Progenitor cell of endocrine pancreas (in vitro differentiated cells): ENCODE data around the gene PNKD. TPM values are rescaled to one million over a fixed set of nuclear protein-coding genes. Genes with fewer than 3 reads are reported as not detected.

Experiments
- DNase-seq: peaks from one replicate; pipeline ENCODE4 v3.0.0; 2021; ENCODE audit warnings: low spot score; ENCODE audit not compliant: unreplicated experiment
- H3K27ac Mint-ChIP-seq: 2 replicates; pipeline ENCODE4 v1.8.0; 2021; ENCODE audit warnings: mild to moderate bottlenecking, moderate library complexity, mixed read lengths
- H3K27me3 Mint-ChIP-seq: 2 replicates; pipeline ENCODE4 v1.8.0; 2021; ENCODE audit warnings: mixed read lengths
- H3K36me3 Mint-ChIP-seq: 2 replicates; pipeline ENCODE4 v1.8.0; 2022; ENCODE audit warnings: mixed read lengths; ENCODE audit not compliant: insufficient read depth
- H3K4me1 Mint-ChIP-seq: 2 replicates; pipeline ENCODE4 v1.8.0; 2021; ENCODE audit warnings: low read depth, mixed read lengths
- H3K4me3 Mint-ChIP-seq: 2 replicates; pipeline ENCODE4 v1.8.0; 2021; ENCODE audit warnings: low read depth, mild to moderate bottlenecking, moderate library complexity, mixed read lengths
- H3K9me3 Mint-ChIP-seq: 2 replicates; pipeline ENCODE4 v1.8.0; 2021; ENCODE audit warnings: low read depth, mixed read lengths
- total RNA-seq: library from RNA; stranded (reverse); gene quantifications from 2 replicates; pipeline ENCODE4 v1.2.1, GENCODE V29; 2021
- TF ChIP-seq, protein P1 (sequence below): fragments of 200-600 bp; sonication (generic); IDR thresholded peaks from one replicate; pipeline ENCODE4 v1.5.0; 2021; ENCODE audit warnings: antibody characterized with exemption, mild to moderate bottlenecking; ENCODE audit not compliant: unreplicated experiment

The PNKD gene
- total RNA-seq, 1 donor from 2014 or later, result 54.3 TPM

DNA sequence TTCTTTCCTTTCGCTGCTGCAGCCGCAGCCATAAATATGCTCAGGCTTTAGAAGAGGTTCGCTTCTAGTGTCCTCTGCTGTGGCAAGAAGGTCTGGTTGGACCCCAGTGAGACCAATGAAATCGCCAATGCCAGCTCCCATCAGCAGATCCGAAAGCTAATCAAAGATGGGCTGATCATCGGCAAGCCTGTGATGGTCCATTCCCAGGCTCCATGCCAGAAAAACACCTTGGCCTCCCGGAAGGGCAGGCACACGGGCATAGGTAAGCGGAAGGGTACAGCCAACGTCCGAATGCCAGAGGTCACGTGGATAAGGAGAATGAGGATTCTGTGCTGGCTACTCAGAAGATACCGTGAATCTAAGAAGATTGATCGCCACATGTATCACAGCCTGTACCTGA lies 83.7 kb downstream of the PNKD start:
- Mint-ChIP-seq H3K36me3 (peaks cover 9% of the 10 kb centered on the region), H3K9me3 (peaks cover 16% of the 10 kb centered on the region), H3K4me1 (peaks cover 15% of the 10 kb centered on the region), H3K27me3 (no peaks in the 10 kb centered on the region), H3K27ac (no peak overlapping the region), H3K4me3 (no peak overlapping the region)
- TF ChIP-seq, protein P1, sequence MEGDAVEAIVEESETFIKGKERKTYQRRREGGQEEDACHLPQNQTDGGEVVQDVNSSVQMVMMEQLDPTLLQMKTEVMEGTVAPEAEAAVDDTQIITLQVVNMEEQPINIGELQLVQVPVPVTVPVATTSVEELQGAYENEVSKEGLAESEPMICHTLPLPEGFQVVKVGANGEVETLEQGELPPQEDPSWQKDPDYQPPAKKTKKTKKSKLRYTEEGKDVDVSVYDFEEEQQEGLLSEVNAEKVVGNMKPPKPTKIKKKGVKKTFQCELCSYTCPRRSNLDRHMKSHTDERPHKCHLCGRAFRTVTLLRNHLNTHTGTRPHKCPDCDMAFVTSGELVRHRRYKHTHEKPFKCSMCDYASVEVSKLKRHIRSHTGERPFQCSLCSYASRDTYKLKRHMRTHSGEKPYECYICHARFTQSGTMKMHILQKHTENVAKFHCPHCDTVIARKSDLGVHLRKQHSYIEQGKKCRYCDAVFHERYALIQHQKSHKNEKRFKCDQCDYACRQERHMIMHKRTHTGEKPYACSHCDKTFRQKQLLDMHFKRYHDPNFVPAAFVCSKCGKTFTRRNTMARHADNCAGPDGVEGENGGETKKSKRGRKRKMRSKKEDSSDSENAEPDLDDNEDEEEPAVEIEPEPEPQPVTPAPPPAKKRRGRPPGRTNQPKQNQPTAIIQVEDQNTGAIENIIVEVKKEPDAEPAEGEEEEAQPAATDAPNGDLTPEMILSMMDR, result no peak
- DNase-seq, result no peak

DNA sequence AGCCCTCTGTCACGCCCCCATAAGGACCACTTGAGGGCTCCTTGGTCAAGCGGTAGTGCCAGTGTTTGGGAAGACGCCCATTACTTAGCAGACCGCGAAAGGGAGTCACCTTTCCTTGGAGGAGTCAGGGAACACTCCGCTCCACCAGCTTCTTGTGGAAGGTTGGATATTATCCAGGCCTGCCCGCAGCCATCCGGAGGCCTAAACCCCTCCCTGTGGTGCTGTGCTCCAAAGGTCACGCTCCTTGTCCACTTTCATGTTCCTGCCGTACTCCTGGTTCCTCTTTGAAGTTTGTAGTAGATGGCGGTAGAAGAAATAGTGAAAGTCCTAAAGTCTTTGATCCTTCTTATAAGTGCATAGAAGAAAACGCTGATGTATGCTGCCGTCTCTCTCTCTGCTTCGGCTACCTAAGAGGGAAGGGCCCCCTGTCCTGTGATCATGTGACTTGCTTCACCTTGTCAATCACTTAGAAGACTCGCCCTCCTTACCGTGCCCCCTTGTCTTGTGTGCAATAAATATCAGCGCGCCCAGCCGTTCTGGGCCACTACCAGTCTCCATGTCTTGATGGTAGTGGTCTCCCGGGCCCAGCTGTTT lies 84.6 kb downstream of the PNKD start:
- Mint-ChIP-seq H3K36me3 (peaks cover 6% of the 10 kb centered on the region), H3K27me3 (no peaks in the 10 kb centered on the region), H3K4me3 (no peak overlapping the region), H3K4me1 (peaks cover 15% of the 10 kb centered on the region), H3K27ac (peak overlapping the region; percentile 41), H3K9me3 (peaks cover 12% of the 10 kb centered on the region)
- TF ChIP-seq, protein P1, result no peak
- DNase-seq, result no peak

DNA sequence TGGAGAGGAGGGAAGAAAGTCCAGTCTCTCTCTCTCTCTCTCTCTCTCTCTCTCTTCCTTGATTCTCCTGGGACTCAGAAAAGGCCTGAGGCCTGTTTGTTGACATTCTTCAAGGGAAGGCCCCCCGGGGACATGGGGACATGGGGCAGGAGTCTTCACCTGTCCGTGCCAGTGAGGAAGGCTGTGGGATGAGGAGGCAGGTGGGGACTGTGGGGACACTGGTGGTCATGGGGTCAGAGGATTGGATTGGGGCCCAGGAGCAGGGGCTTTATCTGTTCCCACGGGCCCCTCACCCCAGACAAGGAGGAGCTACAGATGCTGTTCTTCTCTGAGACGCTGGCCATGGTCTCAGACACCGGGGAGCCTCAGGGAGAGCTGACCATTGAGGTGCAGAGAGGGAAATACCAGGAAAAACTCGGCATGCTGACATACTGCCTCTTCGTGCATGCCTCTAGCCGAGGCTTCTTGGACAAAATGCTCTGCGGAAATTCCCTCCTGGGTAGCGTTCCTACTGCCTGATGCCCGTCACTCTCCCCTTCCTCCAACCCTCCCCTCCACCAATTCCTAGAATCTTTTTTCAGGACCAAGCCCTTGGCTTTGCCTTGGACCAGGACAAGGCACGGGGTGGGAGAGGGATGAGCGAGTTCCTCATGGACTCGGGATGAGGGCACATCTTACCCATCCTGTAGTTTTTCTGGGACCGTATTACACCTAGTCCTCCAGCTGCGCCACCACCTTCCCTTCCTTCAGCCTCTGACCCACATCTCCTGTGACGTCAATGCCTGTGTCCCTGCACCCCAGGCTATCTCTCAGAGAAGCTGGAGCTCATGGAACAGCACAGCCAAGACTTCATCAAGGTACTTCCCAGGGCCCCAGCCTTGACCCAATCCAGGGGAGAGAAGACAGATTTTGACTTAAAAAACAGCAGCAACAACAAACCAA lies 87.2 kb downstream of the PNKD start:
- peaks cover 22% of the 10 kb centered on the region for H3K4me1 Mint-ChIP-seq
- H3K27ac Mint-ChIP-seq, result peak overlapping the region; percentile 97
- H3K9me3 Mint-ChIP-seq, result peaks cover 8% of the 10 kb centered on the region
- H3K27me3 Mint-ChIP-seq, result no peaks in the 10 kb centered on the region
- DNase-seq, result no peak
- peaks cover 3% of the 10 kb centered on the region for H3K36me3 Mint-ChIP-seq
- H3K4me3 Mint-ChIP-seq, result peak overlapping the region; percentile 65
- TF ChIP-seq, protein P1, result no peak

DNA sequence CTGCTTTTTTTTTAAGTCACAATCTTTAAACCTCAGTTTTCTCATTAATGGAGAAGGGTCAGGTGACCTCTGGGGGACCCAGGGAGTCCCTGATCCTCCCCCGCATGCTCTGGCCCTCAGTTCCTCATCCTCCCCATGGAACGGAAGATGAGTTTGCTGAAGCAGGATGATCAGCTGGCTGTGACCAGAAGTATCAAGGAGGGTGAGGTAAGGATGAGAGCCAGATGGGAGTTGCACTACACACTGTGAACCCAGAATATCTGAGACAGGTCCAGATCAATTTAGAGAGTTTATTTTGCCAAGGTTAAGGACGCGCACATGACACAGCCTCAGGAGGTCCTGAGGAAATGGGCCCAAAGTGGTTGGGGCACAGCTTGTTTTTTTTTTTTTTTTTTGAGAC lies 90.1 kb downstream of the PNKD start:
- no peaks in the 10 kb centered on the region for H3K27me3 Mint-ChIP-seq
- peaks cover 22% of the 10 kb centered on the region for H3K4me1 Mint-ChIP-seq
- DNase-seq, result no peak
- peak overlapping the region; percentile 19 for H3K27ac Mint-ChIP-seq
- no peak overlapping the region for H3K4me3 Mint-ChIP-seq
- no peaks in the 10 kb centered on the region for H3K9me3 Mint-ChIP-seq
- peaks cover 2% of the 10 kb centered on the region for H3K36me3 Mint-ChIP-seq
- TF ChIP-seq, protein P1, result no peak

DNA sequence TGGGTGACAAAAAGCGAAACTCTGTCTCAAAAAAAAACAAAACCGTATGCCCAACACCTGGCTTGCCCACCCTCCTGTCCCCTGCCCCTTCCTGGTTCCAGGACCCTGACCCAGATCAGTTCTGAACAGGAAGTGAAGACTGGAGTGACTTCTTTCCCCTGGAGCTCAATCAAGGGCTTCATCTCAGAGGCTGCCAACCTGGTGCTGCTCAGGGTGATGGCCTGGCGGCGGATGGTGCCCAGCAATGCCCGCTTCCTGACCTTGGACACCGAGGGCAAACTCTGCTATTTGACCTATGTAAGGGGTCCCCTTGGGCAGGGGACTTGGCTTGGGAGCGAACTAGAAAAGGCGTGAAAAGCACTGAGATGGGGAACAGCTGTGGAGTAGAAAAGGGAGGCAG lies 92.3 kb downstream of the PNKD start:
- TF ChIP-seq, protein P1, result no peak
- no peaks in the 10 kb centered on the region for H3K27me3 Mint-ChIP-seq
- DNase-seq, result no peak
- H3K36me3 Mint-ChIP-seq, result peaks cover 2% of the 10 kb centered on the region
- H3K4me3 Mint-ChIP-seq, result no peak overlapping the region
- peak overlapping the region; percentile 50 for H3K27ac Mint-ChIP-seq
- H3K4me1 Mint-ChIP-seq, result peaks cover 13% of the 10 kb centered on the region
- H3K9me3 Mint-ChIP-seq, result no peaks in the 10 kb centered on the region
